IPS-18c (cell line): Measurements from ENCODE around the gene DUSP9.

Source experiments
- H3K4me3 ChIP-seq: 2 replicates; pipeline ENCODE4 v1.7.0; 2013; ENCODE audit warnings: low read depth, mild to moderate bottlenecking, low read length, moderate library complexity; ENCODE audit not compliant: insufficient read depth
- H3K9me3 ChIP-seq: one replicate; pipeline ENCODE4 v1.6.1; 2013; ENCODE audit warnings: mild to moderate bottlenecking, low read length, moderate library complexity; ENCODE audit not compliant: control insufficient read depth, insufficient read depth

The DUSP9 gene

DNA sequence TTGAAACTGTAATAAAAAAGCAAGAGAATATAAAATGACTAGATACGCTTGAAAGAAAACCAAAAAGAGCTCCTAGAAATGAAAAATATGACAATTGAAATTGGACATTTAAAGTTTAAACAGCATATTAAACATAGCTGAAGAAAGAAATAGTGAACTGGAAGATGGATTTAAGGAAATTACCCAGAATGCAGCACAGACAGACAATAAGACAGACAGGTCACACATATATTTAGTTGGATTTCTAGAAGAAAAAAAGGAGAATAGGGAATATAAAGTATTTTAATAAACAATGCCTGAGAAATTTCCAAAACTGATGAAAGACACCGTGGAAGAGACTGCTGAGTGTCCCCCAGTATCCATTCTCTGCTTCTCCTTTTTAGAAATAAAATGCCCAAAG is 6.6 kb downstream of the DUSP9 start:
- no peak overlapping the region for H3K4me3 ChIP-seq
- H3K9me3 ChIP-seq = peaks cover 11% of the 10 kb centered on the region

GRCh38 chrX:153657161-153657560 is 10.2 kb downstream of the DUSP9 start:
- Histone ChIP-seq H3K9me3 (peaks cover 5% of the 10 kb centered on the region), H3K4me3 (no peak overlapping the region)

DNA sequence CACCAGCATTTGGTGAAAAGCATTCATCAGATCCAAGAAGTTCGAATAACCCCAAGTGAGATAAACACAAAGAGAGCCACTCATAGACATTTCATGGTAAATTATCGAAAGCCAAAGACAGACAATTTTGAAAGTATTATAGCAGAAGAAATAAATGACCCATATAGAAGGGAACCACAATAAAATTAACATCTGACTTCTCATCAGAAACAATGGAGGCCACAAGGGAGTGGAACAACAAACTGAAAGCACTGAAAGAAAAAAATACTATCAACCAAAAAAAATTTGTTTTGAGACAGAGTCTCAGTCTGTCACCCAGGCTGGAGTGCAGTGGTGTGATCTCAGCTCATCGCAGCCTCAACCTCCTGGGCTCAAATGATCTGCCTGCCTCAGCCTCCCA is 12.3 kb downstream of the DUSP9 start:
- Histone ChIP-seq H3K9me3 (peaks cover 7% of the 10 kb centered on the region), H3K4me3 (no peak overlapping the region)

GRCh38 chrX:153662266-153662665 is 15.3 kb downstream of the DUSP9 start:
- Histone ChIP-seq H3K9me3 (peaks cover 4% of the 10 kb centered on the region), H3K4me3 (no peak overlapping the region)

DNA sequence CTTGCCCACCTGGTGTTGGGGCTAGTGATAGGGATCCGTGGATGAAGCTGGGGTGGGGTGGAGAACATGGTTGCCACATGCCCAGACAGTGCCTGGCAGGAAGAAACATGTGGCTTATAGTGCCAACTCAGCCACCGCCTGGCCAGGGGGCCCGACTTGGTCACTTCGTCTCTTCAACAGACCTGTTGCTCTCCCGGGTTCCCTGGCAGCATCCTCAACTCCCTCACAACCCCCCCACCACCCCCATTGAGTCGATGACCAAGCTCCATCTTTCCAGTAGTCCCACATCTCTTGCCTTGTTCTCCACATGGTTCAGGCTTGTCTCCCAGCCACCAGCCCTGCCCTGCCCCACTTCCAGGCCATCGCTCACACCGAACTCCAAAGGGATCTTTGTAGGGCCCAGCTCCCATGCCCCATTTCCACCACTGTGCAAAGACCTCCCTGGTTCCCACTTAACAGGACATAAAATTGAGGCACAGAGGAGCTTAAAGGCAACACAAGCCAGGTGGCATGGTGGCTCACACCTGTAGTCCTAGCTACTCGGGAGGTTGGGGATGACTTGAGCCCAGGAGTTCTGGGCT is 18.8 kb downstream of the DUSP9 start:
- Histone ChIP-seq H3K9me3 (peaks cover 12% of the 10 kb centered on the region), H3K4me3 (no peak overlapping the region)

- Histone ChIP-seq H3K9me3 (peaks cover 15% of the 10 kb centered on the region), H3K4me3 (peak overlapping the region; percentile 31)
Measured at GRCh38 chrX:153667281-153667955, 20.4 kb downstream of the DUSP9 start.

GRCh38 chrX:153667956-153668396 is 21.0 kb downstream of the DUSP9 start:
- H3K4me3 ChIP-seq = peak overlapping the region; percentile 31; the same call in 1 of the 2 replicates
- peaks cover 15% of the 10 kb centered on the region for H3K9me3 ChIP-seq

- Histone ChIP-seq H3K4me3 (no peak overlapping the region), H3K9me3 (peaks cover 15% of the 10 kb centered on the region)
Measured at GRCh38 chrX:153668423-153669173, 21.6 kb downstream of the DUSP9 start.

DNA sequence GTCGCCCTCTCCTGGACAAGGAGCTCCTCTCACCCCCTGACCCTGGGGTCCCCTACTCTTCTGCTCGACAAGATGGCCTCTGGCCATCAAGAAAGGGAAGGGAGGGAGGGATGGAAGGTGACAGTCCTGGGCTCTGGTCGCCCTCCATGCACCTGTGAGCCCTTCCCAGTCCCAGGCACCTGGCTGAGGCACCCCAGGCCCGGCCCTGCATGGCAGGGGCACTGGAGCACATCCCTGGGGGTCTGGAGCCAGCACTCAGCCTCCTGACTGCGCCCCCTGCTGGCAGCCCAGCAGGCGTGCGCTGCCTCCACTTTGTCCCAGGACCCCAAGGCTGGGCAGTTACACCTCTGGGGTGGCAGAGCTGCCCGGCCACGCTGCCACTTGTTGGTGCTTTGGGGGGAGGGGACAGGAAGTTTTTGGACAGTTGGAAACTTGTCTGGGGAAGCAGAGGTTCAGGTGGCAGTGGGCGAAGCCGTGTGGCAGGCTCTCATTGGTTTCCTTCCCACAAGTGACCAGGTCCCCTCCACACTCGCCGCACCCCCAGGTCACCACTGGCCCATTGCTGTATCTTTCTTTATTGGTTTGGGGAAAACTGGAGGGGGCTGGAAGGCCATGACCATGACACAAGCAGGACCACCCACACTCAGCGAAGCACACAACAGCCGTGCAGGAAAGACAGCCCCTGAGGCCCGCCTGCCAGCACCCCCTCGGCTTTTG is 22.3 kb downstream of the DUSP9 start:
- Histone ChIP-seq H3K9me3 (peaks cover 18% of the 10 kb centered on the region), H3K4me3 (no peak overlapping the region)

- Histone ChIP-seq H3K9me3 (peaks cover 18% of the 10 kb centered on the region), H3K4me3 (no peak overlapping the region)
Measured at GRCh38 chrX:153669901-153670731, 23.1 kb downstream of the DUSP9 start.

GRCh38 chrX:153670748-153671588 is 24.0 kb downstream of the DUSP9 start:
- H3K4me3 ChIP-seq = no peak overlapping the region
- peaks cover 18% of the 10 kb centered on the region for H3K9me3 ChIP-seq

- H3K9me3 ChIP-seq = peaks cover 18% of the 10 kb centered on the region
Measured at GRCh38 chrX:153671589-153672530, 24.9 kb downstream of the DUSP9 start.

GRCh38 chrX:153672531-153673427 is 25.8 kb downstream of the DUSP9 start:
- peaks cover 15% of the 10 kb centered on the region for H3K9me3 ChIP-seq
- H3K4me3 ChIP-seq = no peak overlapping the region

More at GRCh38 chrX:153671589-153672530, 24.9 kb downstream of the DUSP9 start:
- H3K4me3 ChIP-seq = no peak overlapping the region
